Tibial nerve (tissue), 4 donors: ENCODE results near the gene PAGE5.

Experiments
- CTCF ChIP-seq, 5 experiments: fragments of 200-600 bp in 3 of 5; fragments of 450-650 bp in 2 of 5; sonication (generic) in 3 of 5; IDR thresholded peaks; one replicate each; pipeline ENCODE4 v1.5.1; 2016 to 2019; ENCODE audit warnings: antibody characterized with exemption in 5 of 5, mild to moderate bottlenecking in 3 of 5, moderate library complexity in 2 of 5
- EP300 ChIP-seq, 2 donors: sonication (generic); formaldehyde crosslinking; IDR thresholded peaks; one replicate each; pipeline ENCODE4 v1.6.1; 2017; ENCODE audit warnings: antibody characterized with exemption in 2 of 2, mild to moderate bottlenecking in 1 of 2

- TF ChIP-seq CTCF (IDR thresholded peaks at IDR 0.05) (no peak), EP300 (IDR thresholded peaks at IDR 0.05) (no peak)
Observed at GRCh38 chrX:55206162-55206941, 13.8 kb upstream of the PAGE5 start.
